ENCODE measurements around the gene CALU.

Gene CALU

DNA sequence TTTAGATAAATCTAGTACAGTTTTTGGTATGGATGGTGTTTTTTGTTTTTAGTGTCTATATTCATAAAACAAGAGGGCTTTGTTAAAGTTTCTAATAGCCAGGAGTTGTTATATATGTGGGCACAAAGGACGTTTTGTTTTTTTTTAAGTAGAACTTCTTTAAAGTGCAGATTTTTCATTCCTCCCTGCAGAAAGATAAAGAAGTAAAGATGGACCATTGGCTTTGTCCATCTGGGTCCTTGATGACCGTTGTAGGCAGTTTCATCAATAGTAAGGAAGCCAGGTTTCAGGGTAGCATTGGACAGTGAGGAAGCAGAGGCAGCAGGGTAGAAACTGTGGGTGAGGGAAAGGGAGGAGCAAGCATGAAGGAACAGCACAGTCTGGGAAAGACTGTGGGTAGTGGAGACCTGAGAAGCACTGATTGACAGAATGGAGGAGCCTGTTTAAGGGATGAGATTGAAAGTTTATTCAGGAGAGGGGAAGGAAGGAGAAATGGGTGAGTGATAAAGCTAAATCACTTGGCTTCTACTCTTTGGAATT is 5.3 kb downstream of the CALU start:
- no peak overlapping the region for H3K27ac ChIP-seq
- no peak for DNase-seq (ENCODE audit: low read depth, low spot score)

DNA sequence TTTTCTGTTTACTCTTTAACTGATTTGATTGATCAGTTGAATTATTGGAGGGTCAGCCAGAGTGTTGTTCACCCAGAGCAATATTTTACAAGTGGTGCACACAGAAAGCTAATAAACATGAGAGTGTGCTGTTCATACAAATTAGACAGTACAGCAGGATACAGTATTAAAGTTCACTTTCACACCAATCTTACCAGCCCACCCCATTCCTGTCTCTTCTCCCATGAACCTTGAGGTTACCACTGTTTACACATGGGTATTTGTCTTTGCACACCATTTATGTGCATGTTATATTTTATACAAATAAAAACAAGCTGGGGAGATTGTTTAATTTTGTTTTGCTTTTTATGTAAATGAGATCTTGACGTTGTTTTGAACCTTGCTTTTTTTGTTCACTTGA is 6.5 kb downstream of the CALU start:
- no peak for DNase-seq (ENCODE audit: low read depth, low spot score)
- no peak overlapping the region for H3K27ac ChIP-seq

- H3K27ac ChIP-seq, result no peak overlapping the region
- DNase-seq (ENCODE audit: low read depth, low spot score), result no peak
Observed at GRCh38 chr7:128747327-128748079, 8.3 kb downstream of the CALU start.

GRCh38 chr7:128752251-128752650 is 13.1 kb downstream of the CALU start:
- DNase-seq (ENCODE audit: low read depth, low spot score), result no peak
- H3K27ac ChIP-seq, result no peak overlapping the region

- DNase-seq (ENCODE audit: low read depth, low spot score), result no peak
- H3K27ac ChIP-seq, result no peak overlapping the region
Observed at GRCh38 chr7:128755075-128755818, 16.1 kb downstream of the CALU start.

GRCh38 chr7:128755819-128756476 is 16.8 kb downstream of the CALU start:
- no peak overlapping the region for H3K27ac ChIP-seq
- no peak for DNase-seq (ENCODE audit: low read depth, low spot score)

DNA sequence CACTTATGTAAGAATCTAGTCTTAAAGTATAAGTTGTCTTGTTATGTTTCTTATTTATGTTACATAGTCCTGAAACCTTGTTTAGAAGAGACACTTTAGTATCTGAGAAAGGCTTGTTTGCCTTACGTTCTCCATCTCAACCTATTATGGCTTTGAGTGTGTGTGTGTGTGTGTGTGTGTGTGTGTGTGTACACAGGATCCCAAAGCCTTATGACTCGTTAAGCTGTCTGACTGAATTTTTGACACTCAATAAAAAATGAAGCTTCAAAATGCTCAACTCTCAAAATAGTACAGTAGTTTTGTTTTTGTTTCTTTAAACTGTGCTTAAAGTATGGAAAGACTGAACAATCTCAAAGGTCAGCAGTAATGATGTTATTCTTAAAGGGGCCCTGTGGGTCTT is 18.0 kb downstream of the CALU start:
- DNase-seq (ENCODE audit: low read depth, low spot score), result no peak
- H3K27ac ChIP-seq, result no peak overlapping the region

GRCh38 chr7:128758553-128758952 is 19.4 kb downstream of the CALU start:
- DNase-seq (ENCODE audit: low read depth, low spot score), result no peak
- H3K27ac ChIP-seq, result no peak overlapping the region

DNA sequence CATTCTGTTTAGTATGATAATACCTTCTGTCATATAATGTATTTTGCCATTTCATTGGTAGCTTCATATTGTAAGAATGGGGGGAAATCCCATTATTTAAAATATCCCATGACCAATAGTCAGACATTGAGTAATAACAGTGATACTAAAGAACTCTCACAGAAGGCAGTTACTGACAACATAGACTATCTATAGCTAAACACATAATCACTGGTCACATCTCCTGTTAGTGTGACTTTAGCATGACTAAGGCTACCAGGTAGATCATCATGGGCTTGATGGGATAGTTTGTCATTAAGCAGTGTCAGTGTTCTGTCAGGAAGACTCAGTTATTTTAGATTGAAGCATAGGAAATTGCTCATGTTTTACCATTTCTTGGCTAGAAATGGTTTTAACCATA is 20.1 kb downstream of the CALU start:
- H3K27ac ChIP-seq, result no peak overlapping the region
- no peak for DNase-seq (ENCODE audit: low read depth, low spot score)

- H3K27ac ChIP-seq, result no peak overlapping the region
- no peak for DNase-seq (ENCODE audit: low read depth, low spot score)
Observed at GRCh38 chr7:128763541-128763940, 24.4 kb downstream of the CALU start.

DNA sequence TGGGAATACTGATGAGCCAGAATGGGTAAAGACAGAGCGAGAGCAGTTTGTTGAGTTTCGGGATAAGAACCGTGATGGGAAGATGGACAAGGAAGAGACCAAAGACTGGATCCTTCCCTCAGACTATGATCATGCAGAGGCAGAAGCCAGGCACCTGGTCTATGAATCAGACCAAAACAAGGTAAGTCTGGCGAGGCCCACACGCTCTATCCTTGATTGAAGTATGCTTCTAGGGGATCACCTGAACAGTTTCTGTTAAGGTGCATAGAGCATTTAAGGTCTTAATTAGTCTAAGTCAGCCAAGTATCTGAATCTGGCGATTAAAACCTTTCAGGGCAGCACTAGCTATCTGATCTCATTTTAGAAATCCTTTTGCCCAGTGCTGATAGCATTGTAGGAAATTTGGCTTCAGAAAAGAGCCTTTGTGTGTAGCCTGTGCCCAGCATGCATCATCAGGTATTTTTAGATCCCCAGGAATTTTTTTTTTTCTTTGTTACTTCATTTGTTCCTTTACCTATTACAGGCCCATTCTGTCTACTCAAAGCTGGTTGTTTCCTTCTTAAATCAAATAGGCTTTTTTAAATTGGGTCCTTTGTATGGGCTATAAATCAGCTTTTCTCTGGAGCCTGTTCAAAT is 28.4 kb downstream of the CALU start:
- DNase-seq (ENCODE audit: low read depth, low spot score), result no peak
- H3K27ac ChIP-seq, result no peak overlapping the region

DNA sequence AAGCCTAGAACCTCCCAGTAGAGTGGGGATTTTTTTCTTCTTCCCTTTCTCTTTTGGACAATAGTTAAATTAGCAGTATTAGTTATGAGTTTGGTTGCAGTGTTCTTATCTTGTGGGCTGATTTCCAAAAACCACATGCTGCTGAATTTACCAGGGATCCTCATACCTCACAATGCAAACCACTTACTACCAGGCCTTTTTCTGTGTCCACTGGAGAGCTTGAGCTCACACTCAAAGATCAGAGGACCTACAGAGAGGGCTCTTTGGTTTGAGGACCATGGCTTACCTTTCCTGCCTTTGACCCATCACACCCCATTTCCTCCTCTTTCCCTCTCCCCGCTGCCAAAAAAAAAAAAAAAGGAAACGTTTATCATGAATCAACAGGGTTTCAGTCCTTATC is 31.1 kb downstream of the CALU start:
- no peak overlapping the region for H3K27ac ChIP-seq
- DNase-seq (ENCODE audit: low read depth, low spot score), result no peak

DNA sequence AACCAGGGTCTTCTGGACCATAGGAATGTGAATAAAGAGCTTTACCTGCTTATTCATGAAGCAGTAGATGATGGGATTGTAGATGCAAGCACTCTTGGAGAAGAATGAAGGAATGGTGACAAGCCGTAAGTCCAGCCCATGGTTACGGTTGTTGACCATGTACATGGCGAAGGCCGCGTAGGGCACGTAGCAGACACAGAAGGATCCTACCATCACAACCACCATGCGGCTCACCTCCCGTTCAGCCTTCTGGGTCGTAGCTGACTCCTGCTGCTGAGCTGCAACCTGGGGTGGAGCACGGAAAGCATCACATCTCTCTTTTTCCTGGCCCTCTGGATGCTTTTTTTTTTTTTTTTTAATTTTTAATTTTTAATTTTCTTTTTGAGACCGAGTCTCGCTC is 34.4 kb downstream of the CALU start:
- no peak for DNase-seq (ENCODE audit: low read depth, low spot score)
- no peak overlapping the region for H3K27ac ChIP-seq

GRCh38 chr7:128774029-128774689 is 35.0 kb downstream of the CALU start:
- H3K27ac ChIP-seq, result no peak overlapping the region
- DNase-seq (ENCODE audit: low read depth, low spot score), result no peak

- H3K27ac ChIP-seq, result no peak overlapping the region
- DNase-seq (ENCODE audit: low read depth, low spot score), result no peak
Observed at GRCh38 chr7:128774921-128775320, 35.8 kb downstream of the CALU start.

GRCh38 chr7:128775744-128776474 is 36.8 kb downstream of the CALU start, which contains the start of gene OPN1SW:
OPN1SW (minus strand) TSS chr7:128775794; CDS start chr7:128775781, 13 bp downstream.
- no peak for DNase-seq (ENCODE audit: low read depth, low spot score)
- H3K27ac ChIP-seq, result no peak within 1 kb of the TSS

DNA sequence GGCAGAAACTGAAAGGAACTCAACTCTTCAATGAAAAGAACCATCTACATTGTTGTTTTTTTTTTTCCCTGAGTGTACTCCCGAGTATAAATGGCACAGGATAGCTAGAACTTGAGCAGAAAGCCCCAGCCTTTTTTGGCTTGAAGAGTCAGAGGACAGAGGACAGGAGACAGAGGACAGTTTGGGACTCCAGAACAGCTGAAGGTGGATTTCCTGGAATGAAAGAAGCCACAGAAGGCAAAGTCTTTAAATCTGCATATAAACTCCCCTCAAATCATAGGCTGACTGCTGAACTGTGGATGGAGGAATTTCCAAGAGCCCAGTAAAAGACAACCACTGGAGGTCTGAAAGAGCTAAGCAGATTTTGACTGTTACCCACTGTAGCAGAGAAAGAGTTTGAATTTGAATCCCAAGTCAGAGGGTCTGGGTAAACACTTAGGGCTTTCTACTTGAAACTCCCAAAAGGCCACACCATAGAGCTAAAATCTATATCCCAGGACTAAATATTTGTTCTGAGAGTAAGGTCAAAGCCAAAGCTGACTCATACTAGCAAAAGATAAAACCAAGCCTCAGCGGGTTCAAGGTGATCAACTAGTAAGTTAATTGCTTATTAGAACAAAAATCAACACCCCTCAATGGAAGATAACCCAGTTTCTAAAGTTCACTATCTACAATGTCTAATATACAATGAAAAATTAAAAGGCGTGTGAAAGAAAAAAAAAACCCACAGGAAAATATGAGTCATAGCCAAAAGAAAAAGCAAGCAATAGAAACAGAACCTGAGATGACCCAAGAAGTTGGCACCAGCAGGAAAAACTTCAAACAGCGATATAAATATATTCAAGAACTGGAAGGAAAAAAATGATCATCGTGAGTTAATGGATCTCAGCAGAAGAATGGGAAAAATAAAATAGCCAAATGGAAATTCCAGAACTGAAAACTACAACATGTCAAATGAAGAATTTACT is 38.3 kb downstream of the CALU start:
- DNase-seq (ENCODE audit: low read depth, low spot score), result no peak
- H3K27ac ChIP-seq, result no peak overlapping the region

DNA sequence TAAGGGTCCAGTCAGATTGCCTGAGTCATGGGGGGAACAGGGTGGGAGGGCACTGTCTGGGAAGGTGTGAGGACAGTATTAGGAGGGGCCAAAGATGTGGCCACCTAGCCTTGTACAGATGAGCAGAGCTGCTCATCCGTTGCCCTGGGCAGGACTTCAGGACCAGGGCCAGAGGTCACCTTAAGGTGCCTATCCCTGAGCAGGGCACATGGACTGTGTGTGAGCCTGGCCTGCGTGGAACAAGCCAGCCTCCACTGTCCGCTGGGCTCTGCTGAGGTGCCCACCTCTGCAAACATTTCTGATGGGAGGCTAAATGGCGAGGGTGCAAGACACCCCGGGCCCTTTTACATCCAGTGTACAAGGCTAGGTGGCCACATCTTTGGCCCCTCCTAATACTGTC is 39.8 kb downstream of the CALU start:
- DNase-seq (ENCODE audit: low read depth, low spot score), result no peak
- no peak overlapping the region for H3K27ac ChIP-seq
